Omental fat pad (tissue), 4 donors: ENCODE data around the gene PIGB. TPM values are rescaled to one million over a fixed set of nuclear protein-coding genes. Genes with fewer than 3 reads are reported as not detected.
"Not testable (repeated sequence)": the region's sequence is repeated elsewhere in the genome, so short reads cannot be mapped to it uniquely, and the experiment has no call there.

ENCODE experiments used
- ATAC-seq: fragments of 150-250 bp; one replicate; pipeline ENCODE4 v1.9.1; 2016; ENCODE audit warnings: mild to moderate bottlenecking, moderate library complexity; ENCODE audit not compliant: low FRiP score
- DNase-seq: peaks from one replicate; pipeline ENCODE4 v3.0.0-alpha.2; 2019; ENCODE audit warnings: low spot score
- CTCF ChIP-seq, 3 donors: fragments of 450-650 bp; IDR thresholded peaks; one replicate each; pipeline ENCODE4 v1.5.1; 2016 to 2017; ENCODE audit warnings: antibody characterized with exemption in 3 of 3, mild to moderate bottlenecking in 3 of 3, moderate library complexity in 2 of 3
- total RNA-seq, 4 donors: library from RNA; depleted of rRNA; stranded (reverse); fragments of >200 nt; gene quantifications; one replicate each; pipeline ENCODE4 v1.1.0, GENCODE V29; 2016

Gene PIGB
- total RNA-seq, 4 donors from 2014 or later = 8.2 to 14.5 (median 11.1) TPM

- ATAC-seq = no peak
- TF ChIP-seq CTCF (IDR thresholded peaks at IDR 0.05) = no peak
- no peak for DNase-seq
These were observed 60.1 kb downstream of the PIGB start for GRCh38 chr15:55379095-55379494.

GRCh38 chr15:55381595-55381994 is 62.6 kb downstream of the PIGB start:
- TF ChIP-seq CTCF (IDR thresholded peaks at IDR 0.05) = no peak
- ATAC-seq = no peak
- DNase-seq = no peak

GRCh38 chr15:55383687-55384086 is 64.7 kb downstream of the PIGB start:
- no peak for DNase-seq
- ATAC-seq = no peak

GRCh38 chr15:55387027-55387426 is 68.0 kb downstream of the PIGB start:
- no peak for DNase-seq
- no peak for TF ChIP-seq CTCF (IDR thresholded peaks at IDR 0.05)
- no peak for ATAC-seq

More at GRCh38 chr15:55383687-55384086, 64.7 kb downstream of the PIGB start:
- TF ChIP-seq CTCF (IDR thresholded peaks at IDR 0.05) = no peak

- no peak for TF ChIP-seq CTCF (IDR thresholded peaks at IDR 0.05)
- DNase-seq (no peak), ATAC-seq (no peak)
These were observed 70.2 kb downstream of the PIGB start for GRCh38 chr15:55389264-55389607.

- ATAC-seq (no peak), DNase-seq (no peak)
- TF ChIP-seq CTCF (IDR thresholded peaks at IDR 0.05) = no peak
These were observed 75.7 kb downstream of the PIGB start for GRCh38 chr15:55394694-55395093.

GRCh38 chr15:55398243-55398642 is 79.2 kb downstream of the PIGB start:
- DNase-seq = no peak

GRCh38 chr15:55400050-55400449 is 81.0 kb downstream of the PIGB start:
- DNase-seq, ATAC-seq: not testable (repeated sequence)

More at GRCh38 chr15:55398243-55398642, 79.2 kb downstream of the PIGB start:
- no peak for TF ChIP-seq CTCF (IDR thresholded peaks at IDR 0.05)
- ATAC-seq = no peak
